Measurements from ENCODE around the gene ARHGAP10.

- TF ChIP-seq POLR2A (IDR thresholded peaks at IDR 0.05; ENCODE audit: low read depth), result no peak
- TF ChIP-seq CTCF (IDR thresholded peaks at IDR 0.05), result no peak
Measured at GRCh38 chr4:147753047-147753446, 21.2 kb downstream of the ARHGAP10 start.

Measured in esophagus muscularis mucosa (tissue), 3 donors.